D721Med (cell line): Measurements from ENCODE around the gene RHPN2.
"Not testable (repeated sequence)": the region's sequence is repeated elsewhere in the genome, so short reads cannot be mapped to it uniquely, and the experiment has no call there.

Source experiments
- DNase-seq: peaks from one replicate; pipeline ENCODE4 v3.0.0; 2011; ENCODE audit warnings: low spot score; ENCODE audit not compliant: insufficient read length
- FAIRE-seq: peaks from 2 replicates; lab custom pipeline; 2011; peaks lifted over from hg19 to GRCh38; lab: Jason Lieb, UNC
- TF ChIP-seq, protein P1 (sequence below): IDR thresholded peaks from 2 replicates; pipeline ENCODE4 v1.5.1; 2012; ENCODE audit warnings: mild to moderate bottlenecking, control low read depth; ENCODE audit not compliant: insufficient read depth; ENCODE audit errors: missing control alignments

The RHPN2 gene

DNA sequence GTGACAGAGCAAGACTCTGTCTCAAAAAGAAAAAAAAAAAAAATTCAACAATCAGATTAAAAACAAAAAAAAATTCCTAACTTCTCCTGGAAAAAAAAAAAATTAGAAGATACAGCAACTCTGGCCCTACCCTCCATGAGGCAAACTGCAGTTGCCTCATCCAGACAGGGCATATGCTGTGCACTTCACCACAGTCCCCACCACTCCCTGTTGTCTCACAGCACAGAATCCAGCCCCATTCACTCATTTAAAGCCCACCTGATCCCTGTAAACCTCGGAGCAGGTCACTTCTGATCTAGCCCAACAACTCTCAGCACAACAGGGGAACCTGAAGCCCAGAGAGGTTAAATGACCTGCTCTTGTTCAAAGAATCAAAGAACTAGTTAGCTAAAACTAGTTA, 24.9 kb downstream of the RHPN2 start:
- DNase-seq (no peak), FAIRE-seq (no peak)

DNA sequence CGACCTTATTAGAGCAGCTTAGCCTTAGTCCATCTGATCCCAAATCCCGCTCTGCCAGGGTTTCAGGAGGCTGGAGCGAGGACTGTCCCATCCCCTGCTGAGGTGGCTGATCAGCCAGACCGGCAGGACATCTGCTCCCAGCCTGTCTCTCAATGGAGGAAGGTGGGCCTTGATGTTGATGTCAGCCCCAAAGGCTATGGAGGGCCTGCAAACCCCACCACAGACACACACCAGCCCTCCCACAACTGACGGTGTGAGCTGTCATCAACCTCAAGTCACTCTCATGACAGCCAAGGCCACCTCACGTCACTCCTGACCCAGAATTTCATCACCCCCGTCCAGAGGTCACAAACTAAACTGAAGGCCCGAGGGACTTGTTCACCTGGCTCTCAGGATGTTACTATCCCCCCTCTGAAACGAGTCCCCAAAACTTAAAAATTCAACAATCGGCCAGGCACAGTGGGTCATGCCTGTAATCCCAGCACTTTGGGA, 25.5 kb downstream of the RHPN2 start:
- FAIRE-seq, result no peak
- TF ChIP-seq, protein P1, sequence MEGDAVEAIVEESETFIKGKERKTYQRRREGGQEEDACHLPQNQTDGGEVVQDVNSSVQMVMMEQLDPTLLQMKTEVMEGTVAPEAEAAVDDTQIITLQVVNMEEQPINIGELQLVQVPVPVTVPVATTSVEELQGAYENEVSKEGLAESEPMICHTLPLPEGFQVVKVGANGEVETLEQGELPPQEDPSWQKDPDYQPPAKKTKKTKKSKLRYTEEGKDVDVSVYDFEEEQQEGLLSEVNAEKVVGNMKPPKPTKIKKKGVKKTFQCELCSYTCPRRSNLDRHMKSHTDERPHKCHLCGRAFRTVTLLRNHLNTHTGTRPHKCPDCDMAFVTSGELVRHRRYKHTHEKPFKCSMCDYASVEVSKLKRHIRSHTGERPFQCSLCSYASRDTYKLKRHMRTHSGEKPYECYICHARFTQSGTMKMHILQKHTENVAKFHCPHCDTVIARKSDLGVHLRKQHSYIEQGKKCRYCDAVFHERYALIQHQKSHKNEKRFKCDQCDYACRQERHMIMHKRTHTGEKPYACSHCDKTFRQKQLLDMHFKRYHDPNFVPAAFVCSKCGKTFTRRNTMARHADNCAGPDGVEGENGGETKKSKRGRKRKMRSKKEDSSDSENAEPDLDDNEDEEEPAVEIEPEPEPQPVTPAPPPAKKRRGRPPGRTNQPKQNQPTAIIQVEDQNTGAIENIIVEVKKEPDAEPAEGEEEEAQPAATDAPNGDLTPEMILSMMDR, result no peak
- DNase-seq, result peak; percentile 72

More for the DNA sequence above, 24.9 kb downstream of the RHPN2 start:
- TF ChIP-seq, protein P1, result no peak

DNA sequence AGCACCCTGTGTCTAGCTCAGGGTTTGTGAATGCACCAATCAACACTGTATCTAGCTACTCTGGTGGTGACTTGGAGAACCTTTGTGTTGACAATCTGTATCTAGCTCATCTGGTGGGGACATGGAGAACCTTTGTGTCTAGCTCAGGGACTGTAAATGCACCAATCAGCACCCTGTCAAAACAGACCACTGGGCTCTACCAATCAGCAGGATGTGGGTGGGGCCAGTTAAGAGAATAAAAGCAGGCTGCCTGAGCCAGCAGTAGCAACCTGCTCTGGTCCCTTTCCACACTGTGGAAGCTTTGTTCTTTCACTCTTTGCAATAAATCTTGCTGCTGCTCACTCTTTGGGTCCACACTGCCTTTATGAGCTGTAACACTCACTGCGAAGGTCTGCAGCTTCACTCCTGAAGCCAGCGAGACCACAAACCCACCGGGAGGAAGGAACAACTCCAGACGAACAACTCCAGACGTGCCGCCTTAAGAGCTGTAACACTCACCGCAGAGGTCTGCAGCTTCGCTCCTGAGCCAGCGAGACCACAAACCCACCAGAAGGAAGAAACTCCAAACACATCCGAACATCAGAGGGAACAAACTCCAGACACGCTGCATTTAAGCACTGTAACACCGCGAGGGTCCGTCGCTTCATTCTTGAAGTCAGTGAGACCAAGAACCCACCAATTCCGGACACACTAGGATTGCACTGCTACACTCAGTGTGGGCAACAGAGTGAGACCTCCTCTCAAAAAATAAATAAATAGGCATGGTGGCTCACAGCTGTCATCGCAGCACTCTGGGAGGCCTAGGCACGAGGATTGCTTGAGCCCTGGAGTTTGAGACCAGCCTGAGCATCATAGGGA, 27.3 kb downstream of the RHPN2 start:
- not testable (repeated sequence) for FAIRE-seq

DNA sequence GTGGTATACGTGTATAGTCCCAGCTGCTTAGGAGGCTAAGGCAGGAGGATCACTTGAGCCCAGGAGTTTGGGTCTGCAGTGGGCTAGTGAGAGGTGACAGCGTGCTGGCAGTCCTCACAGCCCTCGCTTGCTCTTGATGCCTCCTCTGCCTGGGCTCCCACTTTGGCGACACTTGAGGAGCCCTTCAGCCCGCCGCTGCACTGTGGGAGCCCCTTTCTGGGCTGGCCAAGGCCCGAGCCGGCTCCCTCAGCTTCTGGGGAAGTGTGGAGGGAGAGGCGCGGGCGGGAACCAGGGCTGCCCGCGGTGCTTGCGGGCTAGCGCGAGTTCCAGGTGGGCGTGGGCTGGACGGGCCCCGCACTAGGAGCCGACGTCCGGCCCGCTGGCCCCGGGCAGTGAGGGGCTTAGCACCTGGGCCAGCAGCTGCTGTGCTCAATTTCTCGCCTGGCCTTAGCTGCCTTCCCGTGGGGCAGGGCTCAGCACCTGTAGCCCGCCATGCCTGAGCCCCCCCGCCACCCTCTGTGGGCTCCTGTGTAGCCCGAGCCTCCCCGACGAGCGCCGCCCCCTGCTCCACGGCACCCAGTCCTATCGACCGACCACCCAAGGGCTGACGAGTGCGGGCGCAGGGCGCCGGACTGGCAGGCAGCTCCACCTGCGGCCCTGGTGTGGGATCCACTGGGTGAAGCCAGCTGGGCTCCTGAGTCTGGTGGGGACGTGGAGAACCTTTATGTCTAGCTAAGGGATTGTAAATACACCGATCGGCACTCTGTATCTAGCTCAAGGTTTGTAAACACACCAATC, 28.1 kb downstream of the RHPN2 start:
- FAIRE-seq, DNase-seq: not testable (repeated sequence)

More for the DNA sequence above, 27.3 kb downstream of the RHPN2 start:
- DNase-seq, result not testable (repeated sequence)

DNA sequence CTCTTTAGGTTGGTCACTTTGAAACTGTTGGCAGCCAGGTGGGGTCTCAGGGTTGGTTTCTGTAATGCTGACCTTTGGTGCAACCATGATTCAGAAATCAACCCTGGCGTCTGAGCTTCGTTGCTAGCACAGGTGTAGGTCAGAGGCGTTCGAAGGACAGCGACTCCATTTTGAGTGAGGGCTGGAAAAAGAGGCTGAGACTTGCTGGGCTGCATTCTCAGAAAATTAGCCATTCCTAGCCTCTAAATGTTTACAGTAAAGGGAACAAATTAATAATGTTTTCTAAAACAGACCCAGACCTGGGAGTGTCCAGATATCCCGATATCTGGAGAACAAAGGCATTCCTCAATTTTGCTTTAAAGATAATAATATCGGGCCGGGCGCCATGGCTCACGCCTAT, 29.2 kb downstream of the RHPN2 start:
- no peak for DNase-seq
- no peak for FAIRE-seq
- TF ChIP-seq, protein P1, result no peak

DNA sequence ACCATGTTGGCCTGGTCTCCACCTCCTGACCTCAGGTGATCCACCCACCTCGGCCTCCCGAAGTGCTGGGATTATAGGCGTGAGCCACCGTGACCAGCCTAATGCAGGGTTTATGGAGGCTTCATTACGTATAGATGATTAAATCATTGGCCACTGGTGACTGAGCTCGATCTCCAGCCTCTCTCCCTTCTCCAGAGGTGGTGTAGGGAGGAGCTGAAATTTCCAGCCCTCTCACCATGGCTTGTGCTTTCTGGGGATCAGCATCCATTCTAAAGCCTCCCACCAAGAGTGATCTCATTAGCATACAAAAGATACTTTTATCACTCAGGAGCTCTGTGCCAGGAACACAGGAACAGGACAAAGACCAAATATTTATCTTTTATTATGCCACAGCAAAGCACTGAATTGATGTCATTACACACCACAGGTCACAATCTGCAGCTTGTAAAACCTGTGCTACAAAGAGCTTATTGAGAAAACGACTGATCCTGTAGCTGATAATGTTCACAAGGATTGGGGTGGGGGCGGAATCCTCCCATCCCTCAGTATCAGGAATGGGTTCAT, 32.4 kb downstream of the RHPN2 start:
- DNase-seq, result no peak
- FAIRE-seq, result no peak
- TF ChIP-seq, protein P1, result no peak

DNA sequence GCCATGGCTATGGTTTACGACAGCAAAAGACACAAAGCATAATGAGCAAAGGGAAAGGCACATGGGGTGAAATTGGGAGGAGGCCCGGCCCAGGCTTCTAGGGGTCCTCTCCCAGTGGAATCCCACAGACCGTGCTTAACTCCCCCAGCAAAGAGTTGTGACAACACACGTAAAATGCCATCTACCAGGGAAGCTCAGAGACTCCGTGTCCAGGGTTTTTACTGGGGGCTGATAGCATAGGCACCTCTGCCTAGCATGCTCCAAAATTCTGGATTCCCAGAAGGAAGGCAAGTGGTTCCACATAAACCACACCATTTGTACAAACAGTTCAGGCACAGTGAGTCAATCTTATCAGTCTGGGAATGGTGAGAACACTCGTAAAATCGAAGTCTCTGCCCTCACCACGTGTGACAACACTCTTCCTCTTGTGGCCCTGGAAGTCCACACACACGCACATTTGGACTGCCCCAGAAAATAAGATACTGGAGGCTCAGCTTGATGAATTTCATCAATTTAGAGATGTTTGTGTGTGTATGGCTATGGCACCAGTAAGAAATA, 34.9 kb downstream of the RHPN2 start:
- no peak for DNase-seq

DNA sequence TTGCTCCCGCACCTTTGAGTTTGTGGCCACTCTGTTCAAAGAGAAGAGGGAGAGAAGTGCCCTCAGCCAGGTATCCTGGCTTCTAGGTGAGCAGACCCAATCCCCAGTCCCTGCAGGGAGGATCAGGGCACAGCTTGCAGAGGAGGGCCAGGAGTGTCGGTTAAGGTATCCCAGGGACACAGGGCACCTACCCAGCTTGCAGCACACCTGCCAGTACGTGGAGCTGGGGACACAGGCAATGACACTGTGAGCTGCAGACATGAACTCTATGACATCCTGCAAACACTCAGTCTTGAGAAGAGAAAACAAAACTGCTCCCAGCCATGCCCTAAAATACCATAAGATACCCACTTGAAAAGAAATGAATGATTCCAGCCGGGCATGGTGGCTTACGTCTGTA, 38.1 kb downstream of the RHPN2 start:
- FAIRE-seq, result not testable (repeated sequence)

More for the DNA sequence above, 34.9 kb downstream of the RHPN2 start:
- no peak for FAIRE-seq
- TF ChIP-seq, protein P1, result no peak

DNA sequence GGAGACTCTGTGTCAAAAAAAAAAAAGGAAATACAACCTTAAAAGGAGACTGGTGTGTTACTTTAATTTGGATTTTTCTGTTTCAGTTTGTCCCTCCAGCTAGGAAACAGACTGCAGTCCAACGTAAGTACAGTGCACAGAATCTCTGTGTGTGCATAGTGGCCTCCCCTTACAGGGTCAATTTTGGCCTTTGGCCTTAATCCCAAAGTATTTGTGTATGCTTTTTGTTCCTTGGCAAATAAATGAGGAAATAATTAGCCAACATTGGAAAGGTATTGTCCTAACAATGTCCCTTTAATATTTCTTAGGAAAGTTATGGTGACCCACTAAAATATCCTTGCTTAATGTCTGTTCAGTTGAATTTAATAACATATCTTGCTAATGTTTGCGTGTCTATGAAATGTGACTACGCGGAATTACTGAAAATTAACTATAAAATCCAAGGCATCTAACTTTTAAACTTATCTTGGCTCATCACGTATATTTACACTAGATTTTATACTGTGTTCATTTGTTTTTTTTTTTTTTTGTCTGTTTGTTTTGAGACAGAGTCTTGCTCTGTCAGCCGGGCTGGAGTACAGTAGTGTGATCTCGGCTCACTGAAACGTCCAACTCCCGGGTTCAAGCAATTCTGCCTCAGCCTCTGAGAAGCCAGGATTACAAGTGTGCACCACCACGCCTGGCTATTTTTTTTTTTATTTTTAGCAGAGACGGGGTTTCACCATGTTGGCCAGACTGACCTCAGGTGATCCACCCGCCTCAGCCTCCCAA, 39.0 kb downstream of the RHPN2 start:
- FAIRE-seq, result not testable (repeated sequence)

More for the DNA sequence above, 38.1 kb downstream of the RHPN2 start:
- not testable (repeated sequence) for DNase-seq

More for the DNA sequence above, 39.0 kb downstream of the RHPN2 start:
- not testable (repeated sequence) for DNase-seq
